ENCODE data around the gene CCNG2. TPM values are rescaled to one million over a fixed set of nuclear protein-coding genes. Genes with fewer than 3 reads are reported as not detected.

The CCNG2 gene
- total and polyA plus RNA-seq, 12 donors: 5.4 to 69.2 (median 20.9) TPM

DNA sequence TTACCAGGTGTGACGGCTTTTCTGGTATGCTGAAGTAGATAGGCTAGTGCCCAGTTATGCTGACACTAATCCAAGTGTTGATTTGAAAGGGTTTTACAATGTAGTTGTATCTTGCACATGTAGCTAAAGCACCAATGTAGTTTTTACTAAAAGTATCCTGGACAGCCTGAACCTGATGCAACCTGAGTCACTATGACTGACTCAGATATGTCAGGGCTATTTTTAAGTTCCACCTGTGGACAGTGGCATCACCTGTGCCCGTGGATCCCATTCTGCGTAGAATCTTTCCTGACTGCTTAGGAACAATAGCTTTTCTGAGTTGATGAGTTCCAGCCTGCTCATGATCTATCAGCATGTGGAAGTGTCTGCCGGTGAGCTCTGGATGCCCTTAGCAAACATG lies 58.1 kb downstream of the CCNG2 start:
- Histone ChIP-seq H3K4me1 (replicated peaks in 1 of 2) (no peaks in the 10 kb centered on the region), H3K27ac (no peak overlapping the region), H3K27me3 (no peaks in the 10 kb centered on the region), H3K36me3 (replicated peaks in 1 of 2) (no peaks in the 10 kb centered on the region), H3K4me3 (no peak overlapping the region), H3K9me3 (replicated peaks in 1 of 3) (no peaks in the 10 kb centered on the region)
- WGBS, 4 donors: 82 to 93% (median 87%) methylated on average over 2 to 4 of the region's 4 CpGs
- DNase-seq: no peak
- intact Hi-C loops (cut with DNase I): no loop called here
- TF ChIP-seq POLR2A (IDR thresholded peaks at IDR 0.05): no peak
- TF ChIP-seq CTCF (IDR thresholded peaks at IDR 0.05): no peak

GRCh38 chr4:77217526-77217925 lies 60.5 kb downstream of the CCNG2 start:
- 81 to 87% (median 86%) methylated on average over 1 of the region's 1 CpG for WGBS, 4 donors
- Histone ChIP-seq H3K4me3 (no peak overlapping the region), H3K36me3 (replicated peaks in 1 of 2) (no peaks in the 10 kb centered on the region), H3K9me3 (replicated peaks in 1 of 3) (no peaks in the 10 kb centered on the region), H3K4me1 (replicated peaks in 1 of 2) (no peaks in the 10 kb centered on the region), H3K27ac (no peak overlapping the region), H3K27me3 (no peaks in the 10 kb centered on the region)
- TF ChIP-seq POLR2A (IDR thresholded peaks at IDR 0.05) (no peak), CTCF (IDR thresholded peaks at IDR 0.05) (no peak)
- intact Hi-C loops (cut with DNase I): no loop called here
- DNase-seq: no peak

- no peaks in the 10 kb centered on the region for H3K9me3 ChIP-seq (replicated peaks in 1 of 3)
- no peak overlapping the region for H3K27ac ChIP-seq
- intact Hi-C loops (cut with DNase I): no loop called here
- no peak overlapping the region for H3K4me3 ChIP-seq
- WGBS, 4 donors: 79 to 93% (median 87%) methylated on average over 2 of the region's 2 CpGs
- H3K4me1 ChIP-seq (replicated peaks in 1 of 2): no peaks in the 10 kb centered on the region
- no peak for DNase-seq
- no peaks in the 10 kb centered on the region for H3K36me3 ChIP-seq (replicated peaks in 1 of 2)
- H3K27me3 ChIP-seq: no peaks in the 10 kb centered on the region
- TF ChIP-seq CTCF (IDR thresholded peaks at IDR 0.05) (no peak), POLR2A (IDR thresholded peaks at IDR 0.05) (no peak)
Observed at GRCh38 chr4:77219266-77219665, 62.3 kb downstream of the CCNG2 start.

Small RNAs within 50 kb of the gene (small RNA-seq; reads per million reads assigned to genes)
- gene RNU6-1187P: 0 reads per million in 2 donors

Other genes with a start within 250 kb of the CCNG2 start
- gene SEPTIN11, start 207.5 kb upstream of the CCNG2 start, total RNA-seq: 10 to 100 TPM; 24.0 to 49.1 (median 33.4) TPM
- gene SEPTIN11, start 207.5 kb upstream of the CCNG2 start, polyA plus RNA-seq: 10 to 100 TPM; 12.5 to 31.5 (median 30.7) TPM
- 100 to 1,000 TPM in 8 of 9 donors, 10 to 100 TPM in 1; 85.7 to 261 (median 170) TPM for gene CCNI, start 81.2 kb upstream of the CCNG2 start, total RNA-seq
- gene CCNI, start 81.2 kb upstream of the CCNG2 start, polyA plus RNA-seq: 100 to 1,000 TPM in 1 of 3 donors, 10 to 100 TPM in 2; 32.1 to 142 (median 54.6) TPM